GM21390 (cell line): Measurements from ENCODE around the gene C1orf35.

Experiments
- ATAC-seq: cut with Tn5 transposase; IDR thresholded peaks from one replicate; pipeline ENCODE4 v1.9.1; 2021; ENCODE audit not compliant: unreplicated experiment

Gene C1orf35

DNA sequence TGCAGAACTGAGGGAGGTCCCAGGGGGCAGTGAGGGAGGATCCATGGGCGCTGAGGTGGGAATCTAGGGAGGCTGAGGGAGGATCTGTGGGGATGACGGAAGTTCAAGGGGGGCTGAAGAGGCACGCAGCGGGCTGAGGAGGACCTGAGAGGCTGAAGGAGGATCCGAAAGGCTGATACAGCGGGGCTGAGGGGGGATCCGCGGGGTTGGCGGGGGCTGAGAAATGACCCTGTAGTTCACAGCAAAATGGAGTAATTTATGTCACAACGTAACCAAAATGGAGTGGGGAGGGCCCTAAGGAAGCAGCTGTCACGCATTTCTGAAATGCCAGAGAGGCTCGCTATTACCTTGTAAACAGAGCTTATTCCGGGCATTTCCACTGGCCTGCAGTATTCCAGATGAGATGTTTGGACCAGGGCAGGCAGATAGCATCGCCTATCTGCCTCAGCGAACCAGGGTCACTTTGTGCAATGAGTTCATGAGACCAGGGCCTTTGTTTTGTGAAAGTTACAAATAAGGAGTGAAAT lies 6.9 kb upstream of the C1orf35 start:
- ATAC-seq = peak; percentile 10

DNA sequence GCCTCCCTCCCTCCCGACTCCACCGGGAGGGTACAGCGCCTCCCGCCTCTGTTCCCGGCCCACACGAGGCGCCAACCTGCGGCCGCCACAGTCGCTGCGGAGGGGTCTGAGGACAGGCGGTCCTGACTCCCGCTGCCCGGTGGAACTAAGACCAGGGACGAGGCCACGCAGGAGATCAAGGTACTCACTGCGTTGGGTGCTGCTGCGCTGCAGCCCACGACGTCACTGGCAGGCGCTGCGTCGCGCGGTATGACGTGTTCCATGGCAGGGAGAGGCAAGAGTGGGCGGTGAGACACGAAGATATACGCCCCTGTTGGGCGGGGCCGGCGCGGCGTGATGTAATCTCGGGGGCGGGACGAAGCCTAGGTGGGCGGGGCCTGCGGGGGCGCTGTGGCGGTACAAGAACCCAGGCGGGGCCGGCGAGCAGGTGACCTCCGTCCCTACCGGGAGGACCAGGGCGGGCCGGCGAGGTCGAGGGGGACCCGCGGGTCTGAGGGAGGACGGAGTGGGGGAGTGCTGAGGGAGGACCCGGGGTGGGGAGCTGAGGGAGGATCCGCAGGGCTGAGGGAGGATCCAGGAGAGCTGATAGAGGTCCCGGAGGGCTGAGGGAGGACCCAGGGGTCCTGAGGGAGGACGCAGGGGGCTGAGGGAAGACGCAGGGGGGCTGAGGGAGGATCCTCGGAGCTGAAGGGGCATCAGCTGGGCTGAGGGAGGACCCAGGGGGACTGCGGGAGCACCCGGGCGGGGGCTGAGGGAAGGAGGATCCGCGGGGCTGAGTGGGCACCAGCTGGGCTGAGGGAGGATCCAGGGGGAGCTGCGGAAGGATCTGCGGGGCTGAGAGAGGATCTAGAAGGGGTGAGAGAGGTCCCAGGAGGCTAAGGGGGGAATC lies 6.2 kb upstream of the C1orf35 start, which contains the start of gene MRPL55:
MRPL55 (minus strand) TSS at position 227 of the 889 bp plus-strand sequence. CDS start 1,039 bp downstream, outside the sequence.
- peak; percentile 87 for ATAC-seq

DNA sequence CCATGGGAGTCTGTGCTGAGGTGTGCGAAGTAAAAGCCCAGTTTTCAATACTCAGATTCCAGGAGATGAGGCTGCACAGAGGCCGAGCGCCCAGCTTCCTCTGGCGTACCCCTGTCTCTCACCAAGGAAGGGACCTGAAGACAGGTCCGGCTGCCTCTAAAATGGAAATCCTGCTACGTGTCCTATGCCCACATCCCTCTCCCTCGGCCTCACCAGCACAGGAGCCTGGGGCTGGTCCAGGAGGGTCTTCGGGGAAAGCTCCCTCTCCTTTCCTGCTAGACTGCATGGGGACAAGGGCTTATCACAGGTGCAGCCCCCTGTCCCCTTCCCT lies 5.6 kb upstream of the C1orf35 start:
- ATAC-seq = no peak

DNA sequence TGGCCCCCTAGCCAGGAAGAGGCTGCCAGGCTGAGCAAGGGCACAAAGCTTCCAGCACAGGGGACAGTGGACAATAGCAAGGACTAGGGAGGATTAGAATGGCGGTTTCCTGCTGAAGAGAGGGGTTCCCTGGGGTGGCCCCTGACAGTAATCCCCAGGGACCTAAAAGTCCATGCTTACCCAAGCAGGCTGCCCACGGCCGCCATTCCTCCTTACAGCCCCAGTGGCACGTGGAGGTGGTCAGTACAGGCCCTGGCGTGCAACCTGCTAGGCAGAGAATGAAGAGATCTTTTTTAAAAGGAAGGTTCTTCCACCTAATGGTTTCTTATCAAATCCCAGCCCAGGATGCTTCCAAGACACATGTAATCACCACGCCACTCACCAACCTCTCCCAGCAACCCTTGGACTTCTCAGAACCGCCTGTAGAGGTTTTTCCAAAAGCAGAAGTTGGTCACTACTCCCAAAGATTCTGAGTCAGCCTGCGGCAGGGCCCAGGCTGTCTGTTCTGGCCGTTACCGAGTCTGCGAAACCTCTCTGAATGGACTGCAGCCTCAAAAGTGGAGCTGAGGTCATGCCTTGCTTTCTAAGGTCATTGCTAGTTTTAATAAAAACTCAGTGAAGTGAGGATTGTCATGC lies 5.0 kb upstream of the C1orf35 start:
- no peak for ATAC-seq

DNA sequence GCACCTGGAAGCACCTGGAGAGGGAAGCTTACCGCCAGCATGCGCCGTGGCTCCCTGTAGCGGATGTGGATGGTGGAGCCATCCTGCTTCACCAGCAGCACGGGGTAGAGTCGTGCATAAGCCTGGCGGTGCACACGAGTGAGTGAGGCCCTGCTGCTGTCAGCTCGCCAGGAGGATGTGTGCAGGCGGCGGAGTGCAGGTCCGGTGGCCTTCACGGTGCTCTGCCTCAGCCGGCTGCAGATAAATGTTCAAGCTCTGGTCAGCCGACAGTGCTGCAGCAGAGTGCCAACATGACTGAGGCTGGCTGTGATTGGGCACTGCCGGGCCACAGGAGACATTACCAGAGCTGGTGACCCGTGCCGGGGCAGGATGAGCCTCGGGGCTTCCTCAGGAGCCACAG lies 4.5 kb upstream of the C1orf35 start:
- no peak for ATAC-seq

DNA sequence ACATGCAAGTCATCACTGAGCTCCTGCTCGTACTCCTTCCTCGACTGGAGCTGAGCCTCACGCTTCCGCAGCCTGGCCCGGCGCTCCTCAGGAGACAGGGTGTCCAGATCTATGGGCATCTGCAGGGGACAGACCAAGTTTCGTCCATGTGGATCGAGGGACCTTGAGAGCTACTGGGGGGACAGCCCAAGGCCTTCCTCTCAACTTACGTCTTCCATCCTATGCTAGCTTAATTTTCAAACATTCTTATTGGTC lies 3.6 kb upstream of the C1orf35 start:
- ATAC-seq = no peak

DNA sequence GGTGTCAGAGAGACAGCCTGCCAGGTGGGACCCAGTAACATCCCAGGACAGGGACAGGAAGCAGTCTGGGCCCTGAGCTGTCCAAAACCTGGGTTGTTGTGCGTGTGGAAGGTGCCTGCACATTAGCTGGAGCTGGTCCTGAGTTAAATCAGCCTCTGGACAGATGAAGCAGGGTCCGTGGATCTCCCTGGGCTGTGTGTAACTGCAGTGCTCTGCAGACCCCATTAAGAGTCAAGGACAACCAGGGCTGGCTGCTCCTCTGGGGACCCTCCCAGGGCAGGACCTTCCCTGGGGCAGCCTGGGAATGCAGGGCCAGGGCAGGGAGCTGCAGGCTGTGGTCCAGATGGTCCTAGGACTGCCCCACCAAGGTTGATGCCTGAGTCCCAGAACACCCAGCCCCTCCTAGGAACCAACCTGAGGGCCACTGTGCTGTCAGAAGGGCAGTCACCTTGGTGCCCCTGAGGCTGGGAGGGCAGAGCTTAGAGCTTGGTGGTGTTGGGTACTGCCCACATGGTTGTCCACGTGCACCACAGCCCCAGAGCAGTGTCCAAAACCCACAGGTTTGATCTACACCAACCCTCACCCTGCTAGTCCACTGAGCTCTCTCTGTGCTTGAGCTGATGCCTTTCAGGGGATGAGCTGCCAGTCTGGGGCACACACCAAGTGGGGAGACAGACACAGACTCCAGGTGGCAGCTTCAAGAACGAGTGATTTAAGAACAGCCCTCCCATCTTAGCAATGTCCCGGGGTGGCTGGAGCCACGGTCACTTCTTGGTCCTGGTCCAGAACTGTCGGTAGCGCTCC lies 3.1 kb upstream of the C1orf35 start:
- no peak for ATAC-seq

DNA sequence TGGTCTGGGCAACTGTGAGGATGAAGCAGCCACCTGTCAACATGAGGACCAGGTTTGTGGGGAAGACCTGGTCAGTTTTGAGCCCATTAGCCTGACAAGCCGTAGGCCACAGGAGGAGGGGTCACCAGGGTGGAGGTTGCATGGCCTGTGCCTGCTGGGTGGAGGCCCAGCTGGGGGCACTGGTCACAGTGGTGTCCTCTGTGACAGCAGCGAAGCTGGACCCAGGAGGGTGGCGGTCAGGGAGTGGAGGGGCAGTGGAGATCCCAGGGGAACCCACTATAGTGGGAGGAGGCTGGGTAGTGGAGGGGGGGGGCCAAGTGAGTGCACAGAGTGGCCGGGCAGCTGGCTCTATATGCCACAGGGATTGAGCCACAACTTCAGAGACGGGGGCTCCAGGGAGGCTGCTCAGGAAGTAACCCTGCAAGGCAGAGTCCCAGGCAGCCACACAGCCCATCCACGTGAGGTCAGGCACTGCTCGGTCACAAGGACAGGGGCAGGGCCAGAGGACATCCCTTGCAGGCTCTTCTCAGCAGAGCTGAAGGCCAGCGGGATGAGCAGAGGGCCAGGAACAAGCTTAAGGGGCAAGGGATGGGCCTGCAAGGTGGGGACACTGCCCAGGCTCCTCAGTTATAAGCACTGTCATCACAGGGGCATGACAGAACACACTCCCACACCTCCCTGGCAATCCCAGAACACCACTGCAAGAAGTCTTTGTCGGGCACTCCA lies 2.3 kb upstream of the C1orf35 start:
- no peak for ATAC-seq

DNA sequence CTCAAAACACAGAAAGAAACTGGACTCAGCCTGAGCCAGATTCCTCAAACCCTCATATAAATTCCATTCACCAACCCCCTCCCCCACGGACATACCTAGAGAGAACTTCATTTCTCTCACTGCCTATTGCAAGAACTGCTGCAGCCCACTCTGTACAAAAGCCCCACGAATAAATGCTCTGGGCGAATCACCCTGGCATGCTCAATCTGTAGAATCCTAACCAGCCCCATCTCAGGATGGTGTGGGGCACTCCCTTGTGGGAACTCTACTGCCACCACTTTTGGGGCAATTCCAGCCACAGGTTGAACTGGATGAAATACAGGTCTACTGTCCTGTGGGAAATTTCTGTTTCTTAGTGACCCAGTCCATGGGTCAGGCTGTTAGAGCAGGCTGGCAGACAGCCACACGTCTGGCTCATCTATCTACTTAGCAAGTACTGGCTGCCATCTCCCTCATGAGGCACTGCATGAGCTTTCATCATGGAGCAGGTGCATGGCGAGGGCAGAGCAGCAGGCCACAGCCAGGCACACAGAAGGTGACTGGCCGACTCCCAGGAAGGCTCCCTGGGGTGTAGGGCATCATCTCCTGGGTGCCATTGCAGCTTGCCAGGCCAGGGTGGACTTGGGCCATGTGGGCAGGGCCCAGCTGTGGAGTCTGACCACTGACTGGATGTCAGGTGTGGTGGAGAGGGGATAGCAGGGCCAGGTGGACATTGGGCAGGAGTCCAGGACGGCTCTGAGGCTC lies 1.6 kb upstream of the C1orf35 start:
- ATAC-seq = no peak

DNA sequence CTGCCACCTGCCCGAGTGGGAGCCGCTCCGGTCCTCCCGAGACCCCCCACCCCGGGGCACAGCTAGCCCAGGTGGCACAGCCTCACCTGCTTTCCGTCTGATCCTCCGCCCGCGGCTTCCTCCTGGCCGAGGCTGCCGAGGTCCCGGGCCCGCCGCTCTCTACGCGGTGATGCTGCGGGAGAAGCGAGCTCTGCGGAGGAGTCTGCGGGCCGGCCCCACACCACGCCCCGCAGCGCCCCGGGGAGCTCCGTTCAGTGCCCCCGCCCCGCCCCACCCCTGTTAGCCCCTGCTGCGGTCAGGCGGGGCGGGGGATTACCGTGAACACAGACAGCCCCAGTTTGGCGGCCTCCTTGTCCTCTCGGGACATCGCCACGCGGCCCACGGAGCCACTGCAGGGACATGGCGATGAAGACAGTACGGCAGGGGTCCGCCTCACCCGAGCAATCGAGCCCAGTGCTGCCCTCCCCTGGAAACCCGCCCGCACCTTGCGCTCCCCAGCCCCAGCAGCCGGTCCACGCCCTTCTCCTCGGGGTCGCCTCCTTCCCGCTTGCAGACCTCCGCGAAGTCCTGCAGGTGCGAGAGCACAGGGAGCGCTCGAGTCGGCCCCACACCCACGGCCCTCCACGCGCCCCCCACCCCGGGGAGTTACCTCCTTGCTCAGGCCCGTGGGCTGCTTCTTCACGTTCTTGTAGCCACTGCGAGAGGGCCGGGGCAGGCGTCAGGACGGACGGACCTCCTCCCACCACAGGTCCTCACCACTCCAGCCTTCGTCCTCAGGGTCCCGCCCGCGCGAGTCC lies 933 bp downstream of the C1orf35 start:
- ATAC-seq = peak; percentile 30

DNA sequence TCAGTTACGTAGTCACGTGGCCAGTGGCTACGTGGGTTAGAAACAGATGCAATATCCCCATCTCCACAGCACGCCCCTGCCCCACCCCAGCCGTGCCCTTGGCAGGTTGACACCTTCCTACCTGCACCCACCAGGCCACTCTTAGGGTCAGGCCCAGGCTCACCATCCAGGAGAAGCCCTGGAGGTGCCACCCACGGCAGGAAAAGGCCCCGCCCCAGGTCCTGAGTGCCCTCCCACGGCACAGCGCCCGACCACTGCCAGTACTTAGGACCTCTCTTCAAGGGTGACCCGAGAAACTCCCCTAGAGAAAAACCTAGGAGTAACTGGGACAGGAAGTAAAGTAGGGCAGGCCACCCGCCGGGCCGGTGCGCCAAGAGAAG lies 1.5 kb downstream of the C1orf35 start:
- no peak for ATAC-seq

DNA sequence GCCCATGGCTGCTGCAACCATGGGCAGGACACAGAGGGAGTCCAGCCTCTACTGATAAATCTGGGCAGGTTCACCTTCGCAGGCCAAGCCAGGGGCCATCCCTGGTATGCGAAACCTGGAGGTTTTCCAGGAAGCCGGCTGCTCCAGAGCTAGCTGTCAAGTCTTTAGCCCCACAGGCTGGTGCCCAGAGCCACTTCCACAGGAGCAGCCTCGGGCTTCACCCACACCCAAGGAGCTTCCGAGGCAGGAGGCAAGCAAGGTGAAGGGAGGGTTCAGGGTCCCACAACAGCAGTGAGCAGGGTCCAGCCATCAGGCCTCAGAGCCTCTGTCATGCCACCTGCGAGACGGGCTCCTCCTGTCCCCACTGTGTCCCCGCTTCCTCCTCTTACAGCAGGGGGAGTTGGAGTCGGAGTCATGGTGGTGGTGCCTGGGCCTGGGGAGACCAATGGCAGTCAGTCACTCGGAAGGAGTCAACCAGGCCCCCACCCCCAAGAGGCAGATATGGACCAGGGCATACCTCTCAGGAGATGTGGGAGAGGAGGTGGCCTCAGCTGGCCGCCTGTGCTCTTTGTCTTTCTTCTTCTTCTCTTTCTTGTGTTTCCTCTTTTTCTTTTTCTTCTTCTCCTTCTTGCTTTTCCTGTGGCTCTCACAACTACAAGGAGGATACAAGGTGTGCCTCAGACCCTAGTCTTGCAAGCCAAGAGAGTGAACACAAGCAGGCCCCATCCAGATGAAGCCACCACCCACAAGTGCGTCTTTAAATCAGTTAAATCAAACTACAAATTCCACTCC lies 2.1 kb downstream of the C1orf35 start:
- ATAC-seq = no peak

DNA sequence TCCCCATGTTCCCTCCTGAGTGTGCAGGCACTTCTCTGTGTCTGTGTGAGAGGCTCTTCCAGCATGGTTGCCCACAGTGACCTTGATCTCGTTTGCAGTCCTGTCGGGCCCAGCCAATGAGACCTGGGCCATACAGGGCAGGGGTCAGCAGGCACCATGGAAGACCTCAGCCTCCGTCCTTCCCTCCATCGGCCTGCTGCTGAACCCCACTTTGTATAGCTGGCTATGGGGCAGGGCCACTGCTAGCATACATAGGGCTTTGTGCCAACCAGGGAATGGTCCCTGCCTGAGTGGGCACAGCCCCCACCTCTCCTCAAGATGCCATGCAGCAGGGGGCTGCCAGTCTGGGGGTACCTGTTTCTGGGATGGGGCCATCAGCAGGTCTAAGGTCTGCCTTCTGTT lies 3.8 kb downstream of the C1orf35 start:
- ATAC-seq = no peak

DNA sequence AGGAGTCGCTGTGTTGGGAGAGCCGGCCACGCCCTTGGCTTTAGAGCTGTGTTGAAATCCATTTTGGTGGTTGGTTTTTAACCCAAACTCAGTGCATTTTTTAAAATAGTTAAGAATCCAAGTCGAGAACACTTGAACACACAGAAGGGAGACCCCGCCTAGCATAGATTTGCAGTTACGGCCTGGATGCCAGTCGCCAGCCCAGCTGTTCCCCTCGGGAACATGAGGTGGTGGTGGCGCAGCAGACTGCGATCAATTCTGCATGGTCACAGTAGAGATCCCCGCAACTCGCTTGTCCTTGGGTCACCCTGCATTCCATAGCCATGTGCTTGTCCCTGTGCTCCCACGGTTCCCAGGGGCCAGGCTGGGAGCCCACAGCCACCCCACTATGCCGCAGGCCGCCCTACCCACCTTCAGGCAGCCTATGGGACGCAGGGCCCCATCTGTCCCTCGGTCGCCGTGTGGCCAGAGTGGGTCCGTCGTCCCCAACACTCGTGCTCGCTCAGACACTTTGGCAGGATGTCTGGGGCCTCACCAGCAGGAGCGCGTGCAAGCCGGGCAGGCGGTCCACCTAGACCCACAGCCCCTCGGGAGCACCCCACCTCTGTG lies 4.7 kb downstream of the C1orf35 start:
- ATAC-seq = no peak

DNA sequence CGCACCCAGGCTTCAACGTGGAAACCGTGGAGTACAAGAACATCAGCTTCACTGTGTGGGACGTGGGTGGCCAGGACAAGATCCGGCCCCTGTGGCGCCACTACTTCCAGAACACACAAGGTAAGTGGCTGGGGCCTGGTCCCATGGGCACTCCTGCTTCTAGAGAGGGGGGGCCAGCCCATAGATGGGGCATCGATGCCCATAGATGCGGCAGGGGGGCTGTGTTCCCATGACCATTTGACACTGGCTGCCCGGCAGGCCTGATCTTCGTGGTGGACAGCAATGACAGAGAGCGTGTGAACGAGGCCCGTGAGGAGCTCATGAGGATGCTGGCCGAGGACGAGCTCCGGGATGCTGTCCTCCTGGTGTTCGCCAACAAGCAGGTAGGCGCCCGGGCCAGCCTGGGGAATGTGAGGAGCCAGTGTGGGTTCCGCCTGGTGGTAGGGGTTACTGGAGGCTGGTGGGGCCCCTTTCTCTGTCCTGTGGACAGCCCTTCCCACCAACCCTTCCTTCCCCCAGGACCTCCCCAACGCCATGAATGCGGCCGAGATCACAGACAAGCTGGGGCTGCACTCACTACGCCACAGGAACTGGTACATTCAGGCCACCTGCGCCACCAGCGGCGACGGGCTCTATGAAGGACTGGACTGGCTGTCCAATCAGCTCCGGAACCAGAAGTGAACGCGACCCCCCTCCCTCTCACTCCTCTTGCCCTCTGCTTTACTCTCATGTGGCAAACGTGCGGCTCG lies 5.6 kb downstream of the C1orf35 start:
- no peak for ATAC-seq

DNA sequence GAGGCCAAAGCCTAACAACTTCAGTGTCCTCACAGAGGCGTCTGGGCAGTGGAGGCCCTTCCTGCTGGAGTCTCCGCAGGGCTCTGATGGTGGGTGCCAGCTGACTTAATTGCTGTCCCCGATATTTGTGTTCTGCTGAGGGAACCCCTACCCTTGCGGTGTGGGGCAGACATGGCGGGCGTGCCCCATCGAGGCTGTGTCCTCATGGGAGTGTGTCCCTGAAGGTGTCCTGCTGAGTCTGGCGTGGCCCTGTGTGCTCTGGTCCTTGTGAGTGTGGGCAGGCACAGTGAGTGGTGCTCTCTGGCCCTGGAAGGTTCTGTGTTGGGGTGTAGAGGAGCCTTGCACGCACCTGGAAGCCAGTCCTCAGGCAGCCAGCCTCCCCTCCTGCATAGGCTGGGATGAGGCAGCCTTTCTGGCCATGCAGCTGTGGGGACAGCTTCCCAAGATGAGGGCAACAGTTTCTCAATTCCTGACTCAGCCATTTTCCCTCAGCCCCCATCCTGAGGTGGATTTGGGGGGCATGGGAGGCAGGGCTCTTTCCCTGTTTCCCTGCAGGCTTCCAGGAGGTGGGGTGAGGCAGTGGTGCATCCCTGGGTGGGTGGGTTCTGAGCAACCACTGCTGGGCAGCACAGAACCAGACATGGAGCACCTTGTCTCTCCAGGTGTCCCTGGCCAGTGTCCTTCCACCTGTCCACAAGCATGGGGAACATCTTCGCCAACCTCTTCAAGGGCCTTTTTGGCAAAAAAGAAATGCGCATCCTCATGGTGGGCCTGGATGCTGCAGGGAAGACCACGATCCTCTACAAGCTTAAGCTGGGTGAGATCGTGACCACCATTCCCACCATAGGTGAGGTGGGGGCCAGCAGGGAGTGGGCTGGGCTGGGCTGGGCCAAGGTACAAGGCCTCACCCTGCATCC lies 6.5 kb downstream of the C1orf35 start:
- no peak for ATAC-seq

DNA sequence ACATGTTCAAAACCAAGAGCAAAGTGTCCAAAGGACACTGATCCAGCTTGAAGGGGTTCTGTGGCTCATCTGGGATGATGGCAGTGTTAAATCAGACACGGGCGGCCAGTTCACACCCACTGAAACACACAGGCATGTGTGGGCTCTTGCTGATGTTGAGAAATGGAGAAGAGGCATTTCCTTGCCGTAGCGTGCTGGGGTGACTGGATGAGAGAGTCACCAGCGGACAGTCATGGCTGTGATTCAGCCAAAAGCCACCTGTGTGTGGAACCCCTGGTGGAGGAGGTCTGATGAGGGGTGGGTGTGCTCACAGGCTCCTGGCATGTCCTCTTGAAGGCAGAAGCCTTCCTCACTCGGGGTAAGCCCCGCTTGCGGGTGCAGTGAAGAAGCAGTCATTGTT lies 7.2 kb downstream of the C1orf35 start:
- no peak for ATAC-seq
